Esophagus muscularis mucosa (tissue), 4 donors: ENCODE results near the gene TOLLIP. TPM values are rescaled to one million over a fixed set of nuclear protein-coding genes. Genes with fewer than 3 reads are reported as not detected.

Experiments used
- DNase-seq: peaks from one replicate; pipeline ENCODE4 v3.0.0-alpha.2; 2017; ENCODE audit errors: extremely low spot score
- H3K27ac ChIP-seq, 4 donors: fragments of 200-600 bp; sonication (generic); replicated peaks in 1 of 4; 1 replicate in 3 of 4; 2 replicates in 1 of 4; pipeline ENCODE4 v1.5.1; 2016 to 2019; ENCODE audit warnings: mild to moderate bottlenecking in 1 of 4
- H3K27me3 ChIP-seq, 4 donors: fragments of 200-600 bp; sonication (generic); one replicate each; pipeline versions ENCODE4 v1.5.1 to v1.6.0; 2016 to 2019
- H3K36me3 ChIP-seq, 4 donors: fragments of 200-600 bp; sonication (generic); one replicate each; pipeline ENCODE4 v1.5.1; 2016 to 2019
- H3K4me1 ChIP-seq, 4 donors: fragments of 200-600 bp; sonication (generic); one replicate each; pipeline ENCODE4 v1.5.1; 2016 to 2019
- H3K4me3 ChIP-seq, 4 donors: fragments of 200-600 bp; sonication (generic); 1 replicate in 2 of 4; 2 replicates in 2 of 4; pipeline ENCODE4 v1.5.1; 2016 to 2019; ENCODE audit warnings: mild to moderate bottlenecking in 4 of 4, moderate library complexity in 1 of 4
- H3K9me3 ChIP-seq, 4 donors: fragments of 200-600 bp; sonication (generic); 1 replicate in 3 of 4; 2 replicates in 1 of 4; pipeline ENCODE4 v1.5.1; 2016 to 2019
- EP300 ChIP-seq: sonication (generic); formaldehyde crosslinking; IDR thresholded peaks from one replicate; pipeline ENCODE4 v1.6.1; 2017; ENCODE audit warnings: antibody characterized with exemption
- POLR2A ChIP-seq: fragments of 450-650 bp; IDR thresholded peaks from one replicate; pipeline ENCODE4 v1.6.1; 2017; ENCODE audit warnings: antibody characterized with exemption, moderate library complexity, mild to moderate bottlenecking, low read depth
- POLR2AphosphoS5 ChIP-seq, 2 donors: sonication (generic); formaldehyde crosslinking; IDR thresholded peaks; one replicate each; pipeline ENCODE4 v1.6.1; 2017; ENCODE audit warnings: antibody characterized with exemption in 2 of 2
- WGBS: methylation state at CpG from one replicate; pipeline ENCODE4 v1.1.5; 2018; 5-methylcytosine and 5-hydroxymethylcytosine counted together
- intact Hi-C: fragments of 100-400 bp; cut with DNase I; formaldehyde crosslinking; loops from one replicate; pipeline ENCODE4 v1.15.1; 2023
- total RNA-seq, 4 donors: library from RNA; depleted of rRNA; stranded (reverse); fragments of >200 nt; gene quantifications; one replicate each; pipeline versions ENCODE4 v1.1.0 to v1.2.1, GENCODE V29; 2016
- TF ChIP-seq, protein P1 (sequence below), 3 experiments: fragments of 200-600 bp in 2 of 3; fragments of 450-650 bp in 1 of 3; sonication (generic) in 2 of 3; IDR thresholded peaks; one replicate each; pipeline ENCODE4 v1.5.1; 2017 to 2019; ENCODE audit warnings: antibody characterized with exemption in 3 of 3, mild to moderate bottlenecking in 2 of 3, moderate library complexity in 1 of 3

The TOLLIP gene
- total RNA-seq, 4 donors from 2014 or later = 33.2 to 71.6 (median 58.6) TPM

DNA sequence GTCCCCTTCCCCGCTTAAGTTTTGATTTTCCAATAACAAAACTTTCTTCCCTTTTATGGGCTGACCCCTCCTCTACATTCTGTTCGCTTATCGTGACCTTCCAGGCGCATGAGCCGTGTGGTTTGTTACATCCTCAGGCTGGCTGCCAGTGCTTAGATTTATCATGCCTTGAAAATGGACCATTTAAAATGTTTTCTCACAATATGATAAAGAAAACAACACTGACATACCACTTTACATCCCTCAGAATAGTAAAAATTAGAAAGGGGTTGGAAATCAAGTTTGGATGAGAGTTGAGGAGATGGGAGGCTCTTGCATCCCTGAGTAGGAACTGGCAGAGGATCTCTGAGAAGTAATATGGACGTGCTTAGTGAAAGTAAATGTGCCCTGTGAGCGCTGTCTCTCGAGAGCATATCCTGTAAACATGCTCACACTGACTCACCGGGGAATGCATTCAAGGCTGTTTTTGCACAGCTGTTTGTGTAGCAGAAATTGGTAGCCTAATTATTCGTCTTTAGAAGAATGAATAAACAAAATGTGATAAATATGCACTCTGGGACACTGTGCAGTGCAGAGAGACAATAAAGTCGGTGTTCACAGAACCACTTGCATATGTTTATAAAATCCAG lies 17.1 kb upstream of the TOLLIP start:
- 78% methylated on average over 11 of the region's 11 CpGs for WGBS
- DNase-seq = no peak
- TF ChIP-seq, protein P1, sequence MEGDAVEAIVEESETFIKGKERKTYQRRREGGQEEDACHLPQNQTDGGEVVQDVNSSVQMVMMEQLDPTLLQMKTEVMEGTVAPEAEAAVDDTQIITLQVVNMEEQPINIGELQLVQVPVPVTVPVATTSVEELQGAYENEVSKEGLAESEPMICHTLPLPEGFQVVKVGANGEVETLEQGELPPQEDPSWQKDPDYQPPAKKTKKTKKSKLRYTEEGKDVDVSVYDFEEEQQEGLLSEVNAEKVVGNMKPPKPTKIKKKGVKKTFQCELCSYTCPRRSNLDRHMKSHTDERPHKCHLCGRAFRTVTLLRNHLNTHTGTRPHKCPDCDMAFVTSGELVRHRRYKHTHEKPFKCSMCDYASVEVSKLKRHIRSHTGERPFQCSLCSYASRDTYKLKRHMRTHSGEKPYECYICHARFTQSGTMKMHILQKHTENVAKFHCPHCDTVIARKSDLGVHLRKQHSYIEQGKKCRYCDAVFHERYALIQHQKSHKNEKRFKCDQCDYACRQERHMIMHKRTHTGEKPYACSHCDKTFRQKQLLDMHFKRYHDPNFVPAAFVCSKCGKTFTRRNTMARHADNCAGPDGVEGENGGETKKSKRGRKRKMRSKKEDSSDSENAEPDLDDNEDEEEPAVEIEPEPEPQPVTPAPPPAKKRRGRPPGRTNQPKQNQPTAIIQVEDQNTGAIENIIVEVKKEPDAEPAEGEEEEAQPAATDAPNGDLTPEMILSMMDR (IDR thresholded peaks at IDR 0.05) = no peak
- TF ChIP-seq POLR2A (no peak), EP300 (no peak), POLR2AphosphoS5 (IDR thresholded peaks at IDR 0.05) (no peak)
- no peaks in the 10 kb centered on the region for H3K36me3 ChIP-seq
- H3K4me3 ChIP-seq = no peak overlapping the region
- peaks cover 0 to 6% (median 0%) of the 10 kb centered on the region in 4 donors for H3K27me3 ChIP-seq
- no peaks in the 10 kb centered on the region for H3K4me1 ChIP-seq
- intact Hi-C loops = no loop called here
- H3K9me3 ChIP-seq = peaks cover 0 to 18% (median 0%) of the 10 kb centered on the region in 4 donors
- no peak overlapping the region for H3K27ac ChIP-seq

DNA sequence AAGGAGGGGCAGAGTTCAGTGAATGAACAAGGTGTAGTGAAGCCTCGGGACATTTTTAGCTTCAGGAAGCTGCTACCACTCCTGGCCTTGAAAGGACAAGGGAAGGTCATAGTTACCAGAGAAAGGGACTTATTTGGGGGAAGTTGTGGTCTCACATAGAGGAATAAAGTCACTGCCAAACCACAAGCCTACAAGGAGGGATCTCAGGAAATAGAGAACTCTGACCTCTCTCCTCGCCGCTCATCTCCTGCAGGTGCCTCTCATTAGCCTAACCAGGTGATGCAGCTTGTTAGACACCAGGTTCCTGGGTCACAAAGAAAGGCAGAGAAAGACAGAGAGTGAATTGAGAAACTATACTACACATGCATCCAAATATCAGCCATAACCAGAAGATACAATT lies 14.3 kb upstream of the TOLLIP start:
- peaks cover 0 to 15% (median 0%) of the 10 kb centered on the region in 4 donors for H3K9me3 ChIP-seq
- 67% methylated on average over 3 of the region's 3 CpGs for WGBS
- no peak for DNase-seq
- TF ChIP-seq, protein P1 (IDR thresholded peaks at IDR 0.05) = no peak
- TF ChIP-seq POLR2AphosphoS5 (IDR thresholded peaks at IDR 0.05) = no peak
- no peak for TF ChIP-seq EP300
- no peak for TF ChIP-seq POLR2A
- no peaks in the 10 kb centered on the region for H3K27me3 ChIP-seq
- H3K36me3 ChIP-seq = no peaks in the 10 kb centered on the region
- intact Hi-C loops = no loop called here
- H3K4me3 ChIP-seq = no peak overlapping the region
- H3K27ac ChIP-seq = no peak overlapping the region
- no peaks in the 10 kb centered on the region for H3K4me1 ChIP-seq

DNA sequence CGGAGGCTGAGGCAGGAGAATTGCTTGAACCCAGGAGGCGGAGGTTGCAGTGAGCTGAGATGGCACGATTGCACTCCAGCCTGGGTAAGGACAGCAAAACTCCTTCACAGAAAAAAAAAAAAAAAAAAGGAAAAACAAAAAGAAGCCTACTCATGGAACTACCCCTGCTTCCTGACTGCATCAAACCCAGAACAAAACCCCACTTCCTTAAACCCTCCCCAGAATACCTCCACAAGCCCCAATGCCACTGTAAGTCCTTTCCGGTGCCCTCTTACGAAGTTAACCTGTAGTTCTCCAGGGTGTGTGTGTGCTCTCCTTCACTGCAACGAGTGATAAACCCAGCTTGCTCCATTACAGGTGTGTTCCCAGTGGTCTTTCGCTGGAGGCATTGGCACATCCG lies 8.6 kb upstream of the TOLLIP start:
- TF ChIP-seq POLR2A (no peak), POLR2AphosphoS5 (IDR thresholded peaks at IDR 0.05) (no peak), EP300 (no peak)
- TF ChIP-seq, protein P1 (IDR thresholded peaks at IDR 0.05) = no peak
- no peak for DNase-seq
- WGBS = 85% methylated on average over 8 of the region's 8 CpGs
- Histone ChIP-seq H3K4me1 (no peaks in the 10 kb centered on the region), H3K9me3 (no peaks in the 10 kb centered on the region), H3K36me3 (no peaks in the 10 kb centered on the region), H3K27ac (no peak overlapping the region), H3K4me3 (no peak overlapping the region), H3K27me3 (no peaks in the 10 kb centered on the region)
- intact Hi-C loops = no loop called here

DNA sequence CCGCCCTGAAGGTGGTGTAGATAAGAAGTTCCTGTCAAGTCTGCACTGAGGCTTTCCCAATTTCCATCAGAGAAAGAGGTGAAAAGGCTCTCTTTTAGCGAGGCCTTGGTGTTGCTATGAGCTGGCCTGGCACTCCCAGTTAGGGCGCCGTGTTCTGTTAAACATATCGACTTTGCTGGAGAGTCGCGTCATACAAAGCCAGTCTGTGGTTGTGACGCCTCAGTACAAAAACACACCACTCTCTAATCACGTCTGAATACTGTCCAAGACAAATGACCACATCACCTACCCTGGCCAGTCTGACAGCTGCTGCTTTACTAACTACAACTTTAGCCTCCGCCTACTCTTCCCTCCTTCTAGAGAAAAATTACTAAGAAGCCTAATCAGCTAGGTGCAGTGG lies 8.0 kb upstream of the TOLLIP start:
- Histone ChIP-seq H3K9me3 (no peaks in the 10 kb centered on the region), H3K27me3 (no peaks in the 10 kb centered on the region), H3K27ac (no peak overlapping the region), H3K36me3 (no peaks in the 10 kb centered on the region), H3K4me1 (no peaks in the 10 kb centered on the region), H3K4me3 (no peak overlapping the region)
- 90% methylated on average over 10 of the region's 10 CpGs for WGBS
- TF ChIP-seq POLR2AphosphoS5 (IDR thresholded peaks at IDR 0.05) = no peak
- TF ChIP-seq, protein P1 (IDR thresholded peaks at IDR 0.05) = no peak
- TF ChIP-seq POLR2A = no peak
- TF ChIP-seq EP300 = no peak
- intact Hi-C loops = no loop called here
- no peak for DNase-seq
